GOT3 (cell line): Measurements from ENCODE around the gene GCNA.

Experiments used
- DNase-seq: peaks from one replicate; lab custom pipeline; 2025; ENCODE audit warnings: mixed read lengths; lab: John Stamatoyannopoulos, UW

The GCNA gene, protein sequence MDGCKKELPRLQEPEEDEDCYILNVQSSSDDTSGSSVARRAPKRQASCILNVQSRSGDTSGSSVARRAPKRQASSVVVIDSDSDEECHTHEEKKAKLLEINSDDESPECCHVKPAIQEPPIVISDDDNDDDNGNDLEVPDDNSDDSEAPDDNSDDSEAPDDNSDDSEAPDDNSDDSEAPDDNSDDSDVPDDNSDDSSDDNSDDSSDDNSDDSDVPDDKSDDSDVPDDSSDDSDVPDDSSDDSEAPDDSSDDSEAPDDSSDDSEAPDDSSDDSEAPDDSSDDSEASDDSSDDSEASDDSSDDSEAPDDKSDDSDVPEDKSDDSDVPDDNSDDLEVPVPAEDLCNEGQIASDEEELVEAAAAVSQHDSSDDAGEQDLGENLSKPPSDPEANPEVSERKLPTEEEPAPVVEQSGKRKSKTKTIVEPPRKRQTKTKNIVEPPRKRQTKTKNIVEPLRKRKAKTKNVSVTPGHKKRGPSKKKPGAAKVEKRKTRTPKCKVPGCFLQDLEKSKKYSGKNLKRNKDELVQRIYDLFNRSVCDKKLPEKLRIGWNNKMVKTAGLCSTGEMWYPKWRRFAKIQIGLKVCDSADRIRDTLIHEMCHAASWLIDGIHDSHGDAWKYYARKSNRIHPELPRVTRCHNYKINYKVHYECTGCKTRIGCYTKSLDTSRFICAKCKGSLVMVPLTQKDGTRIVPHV

DNA sequence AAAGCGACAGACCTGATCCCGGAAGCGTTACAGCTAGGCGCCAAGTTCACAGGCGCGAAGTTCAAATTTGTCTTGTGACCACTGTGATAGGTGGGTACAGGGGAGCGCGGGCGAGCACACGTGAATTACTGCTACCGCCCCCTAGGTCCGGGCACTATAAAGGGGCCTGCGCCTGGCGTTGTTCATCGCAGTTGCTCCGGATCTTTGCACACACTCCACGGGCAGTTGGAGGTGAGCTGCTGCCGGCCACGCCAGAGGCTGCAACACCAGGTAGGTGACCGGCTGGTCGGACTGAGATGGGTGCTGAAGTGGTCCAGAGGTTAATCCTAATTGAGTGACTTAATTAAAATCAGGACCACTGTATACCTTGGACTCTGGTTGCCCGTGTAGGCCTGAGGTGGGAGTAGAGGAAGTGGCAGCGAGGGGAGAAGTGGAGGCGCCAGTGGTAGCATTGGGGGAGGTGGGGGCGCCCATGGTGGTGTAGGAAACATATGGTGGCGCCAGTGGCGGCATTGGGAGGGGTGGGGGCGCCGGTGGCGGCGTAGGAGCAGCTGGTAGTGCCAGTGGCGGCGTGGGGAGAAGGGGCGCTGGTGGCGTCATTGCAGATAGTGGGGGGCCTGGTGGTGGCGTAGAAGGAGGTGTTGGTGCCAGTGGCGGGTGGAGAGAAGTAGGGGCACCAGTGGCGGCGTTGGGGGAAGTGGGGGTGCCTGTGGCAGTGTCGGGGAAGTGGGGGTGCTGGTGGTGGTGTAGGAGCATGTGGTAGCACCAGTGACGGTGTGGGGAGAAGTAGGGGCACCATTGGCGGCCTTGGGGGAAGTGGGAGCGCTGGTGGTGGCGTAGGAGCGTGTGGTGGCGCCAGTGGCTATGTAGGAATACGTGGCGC lies at the start of gene GCNA:
TSS of gene GCNA (plus strand) at position 185 of the 883 bp plus-strand sequence. CDS start 2,385 bp downstream, outside the sequence.
- no peak for DNase-seq

DNA sequence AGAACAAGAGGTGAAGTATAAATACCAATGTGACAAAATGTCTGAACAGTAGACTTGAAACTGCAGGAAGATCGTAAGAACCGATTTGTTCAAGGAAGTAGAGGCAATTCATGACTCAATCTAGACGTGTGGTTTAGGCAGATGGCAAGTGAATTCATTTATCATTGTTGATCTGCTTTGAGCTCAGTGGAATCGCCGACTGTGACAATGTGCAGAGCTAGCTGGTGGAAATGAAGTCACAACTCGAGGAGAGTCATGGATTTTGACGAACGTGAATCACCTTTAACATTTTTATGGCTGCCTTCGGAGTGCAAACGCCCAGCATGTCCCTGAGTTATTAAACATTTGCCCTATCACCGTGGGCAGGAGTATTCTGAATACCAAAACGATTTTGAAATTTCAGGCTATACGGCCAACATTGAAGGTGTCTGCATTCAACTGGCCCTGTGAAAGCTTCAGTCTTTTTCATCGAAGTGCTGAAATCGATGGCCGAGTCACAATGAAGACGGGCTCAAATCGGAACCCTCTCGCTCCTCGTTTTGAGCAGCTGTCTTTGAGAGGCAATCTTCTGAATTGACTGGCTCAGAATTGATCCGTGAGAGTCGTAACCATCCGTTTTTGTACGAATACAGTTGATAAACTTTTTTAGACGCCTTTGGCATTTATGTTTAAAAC lies 46.0 kb upstream of the GCNA start:
- no peak for DNase-seq

DNA sequence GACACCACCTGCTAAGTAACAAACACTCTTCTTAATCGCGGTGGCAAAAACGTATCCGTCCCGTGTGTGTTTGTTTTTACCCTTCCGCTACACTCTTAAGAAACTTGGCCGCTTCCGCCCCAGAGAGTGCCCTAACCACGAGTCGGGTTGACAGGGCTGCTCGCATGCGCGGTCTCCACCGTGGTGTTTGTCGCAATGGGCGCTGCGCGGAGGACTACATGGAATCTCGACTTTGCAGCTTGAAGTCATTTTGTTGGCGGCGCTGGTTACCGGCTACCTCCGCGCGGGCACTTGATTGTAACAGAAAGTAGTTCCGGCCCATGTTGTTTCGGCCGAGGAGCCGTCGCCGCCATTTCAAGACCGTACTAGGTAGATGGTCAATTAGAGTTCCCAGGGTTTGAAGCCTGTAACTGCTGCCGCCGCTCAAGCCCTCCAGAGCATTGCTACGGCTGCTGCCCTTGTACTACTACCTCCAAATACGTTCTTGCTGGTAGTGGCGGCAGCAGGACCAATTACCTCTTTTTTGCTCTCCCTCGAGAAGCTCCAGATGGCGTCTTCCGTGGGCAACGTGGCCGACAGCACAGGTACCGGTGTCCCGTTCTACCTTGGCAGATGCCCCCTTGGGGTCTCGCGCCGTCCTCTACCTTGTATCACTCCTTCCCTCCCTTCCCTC lies 45.3 kb upstream of the GCNA start, which contains the start of gene OGT:
TSS of gene OGT (plus strand) at position 352 of the 673 bp plus-strand sequence. CDS start at position 548, 196 bp downstream.
- peak; percentile 70 for DNase-seq

DNA sequence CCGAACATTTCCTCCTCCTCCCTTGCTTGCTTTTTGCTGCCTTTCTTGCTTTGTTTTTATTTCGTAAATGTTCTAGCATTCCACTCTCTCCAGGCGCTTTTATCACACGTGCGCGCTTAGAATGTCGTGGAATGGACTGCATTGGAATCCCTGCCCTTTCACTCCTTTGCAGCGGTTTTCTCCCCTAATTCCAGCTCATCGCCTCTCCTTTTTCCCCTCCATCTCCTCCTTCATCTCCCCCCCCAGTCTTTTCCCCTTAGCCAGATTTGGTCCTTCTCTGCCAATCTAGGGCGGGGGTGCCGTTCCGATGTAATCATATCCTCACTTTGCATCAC lies 44.8 kb upstream of the GCNA start:
- DNase-seq: no peak

DNA sequence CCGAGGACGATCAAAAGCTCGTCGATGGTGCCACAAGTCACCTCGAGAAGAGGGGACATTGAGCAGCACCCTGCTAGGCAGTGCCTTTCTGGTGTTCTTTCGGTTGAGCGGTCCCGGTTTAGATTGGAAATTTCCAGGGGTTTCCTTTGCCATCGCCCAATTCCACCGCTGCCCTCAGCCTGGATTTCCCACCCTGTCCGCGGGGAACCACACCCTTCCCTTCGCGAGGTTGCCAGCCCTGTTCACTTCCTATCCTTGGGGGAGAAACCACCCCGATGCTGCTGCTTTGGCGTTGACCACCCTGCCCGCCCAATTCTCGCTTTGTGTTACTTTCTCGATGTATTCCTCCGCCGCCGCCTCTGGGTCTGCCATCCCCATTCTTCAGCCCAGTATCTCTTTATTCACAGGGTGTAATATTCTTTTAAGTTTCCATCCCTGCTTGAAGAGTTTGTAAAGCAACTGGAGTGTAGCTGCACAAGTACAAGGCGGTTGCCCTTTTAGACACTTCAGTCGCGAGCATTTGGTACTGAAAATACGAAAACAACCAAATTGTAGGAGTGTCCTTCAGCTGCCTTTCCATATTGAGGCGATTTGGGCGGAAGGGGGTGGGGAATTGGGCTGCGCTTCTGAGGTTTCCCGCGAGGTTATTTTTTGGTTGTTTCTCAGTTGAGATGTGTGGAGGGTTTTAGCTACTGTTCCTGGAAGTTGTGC lies 44.2 kb upstream of the GCNA start:
- DNase-seq: no peak

DNA sequence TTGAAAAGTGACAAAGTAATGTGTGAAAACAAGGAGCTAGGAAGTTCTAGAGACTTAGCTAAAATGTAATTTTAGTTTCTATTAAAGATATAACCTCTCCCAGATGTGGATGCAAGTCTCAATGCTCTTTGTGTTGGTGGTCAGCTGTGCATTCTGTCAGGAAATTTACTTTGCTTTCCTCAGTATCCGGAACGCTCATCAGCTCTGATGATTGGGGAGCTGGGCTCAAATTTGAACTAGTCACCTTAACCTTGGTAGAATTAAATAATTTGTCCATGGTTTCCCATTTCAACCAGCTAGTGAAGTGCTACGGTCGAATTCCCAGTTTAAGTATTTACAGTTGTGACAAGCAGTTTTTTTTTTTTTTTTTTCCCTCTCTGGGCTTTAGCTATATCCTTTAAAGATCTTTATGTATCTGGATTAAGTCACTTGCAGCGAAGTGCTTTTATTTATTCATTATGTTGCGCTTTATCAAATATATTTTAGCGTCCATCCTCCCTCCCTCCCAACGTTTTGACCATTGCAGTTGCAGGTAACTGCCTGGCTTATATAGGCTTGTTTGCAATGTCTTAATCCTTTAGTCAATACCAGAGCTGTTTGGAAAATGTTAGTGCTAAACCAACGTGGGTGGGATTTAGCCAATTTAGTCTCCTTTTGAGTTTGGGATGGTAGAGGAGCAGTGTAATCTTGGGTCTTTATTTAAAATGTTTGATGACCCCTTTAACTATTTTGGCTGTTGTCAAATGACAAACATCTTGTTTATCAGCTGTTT lies 43.3 kb upstream of the GCNA start:
- no peak for DNase-seq

DNA sequence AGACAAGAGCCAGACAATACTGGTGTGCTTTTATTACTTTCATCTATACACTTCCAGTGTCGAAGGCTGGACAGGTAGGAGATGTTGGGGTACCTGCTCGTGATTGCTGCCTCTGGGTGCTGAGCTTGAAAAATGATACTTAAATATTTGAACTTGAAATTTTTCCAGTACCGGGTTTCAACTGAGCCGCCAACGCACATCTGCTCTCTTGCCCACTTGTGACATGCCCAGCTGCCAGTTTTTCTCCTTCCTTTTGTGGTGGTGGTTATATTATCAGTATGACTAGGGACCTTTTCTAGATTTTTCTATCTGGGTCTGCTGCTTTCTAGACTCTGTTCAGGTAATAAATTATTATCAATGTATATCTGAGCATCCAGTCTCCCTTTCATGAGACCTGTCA lies 42.0 kb upstream of the GCNA start:
- DNase-seq: no peak

DNA sequence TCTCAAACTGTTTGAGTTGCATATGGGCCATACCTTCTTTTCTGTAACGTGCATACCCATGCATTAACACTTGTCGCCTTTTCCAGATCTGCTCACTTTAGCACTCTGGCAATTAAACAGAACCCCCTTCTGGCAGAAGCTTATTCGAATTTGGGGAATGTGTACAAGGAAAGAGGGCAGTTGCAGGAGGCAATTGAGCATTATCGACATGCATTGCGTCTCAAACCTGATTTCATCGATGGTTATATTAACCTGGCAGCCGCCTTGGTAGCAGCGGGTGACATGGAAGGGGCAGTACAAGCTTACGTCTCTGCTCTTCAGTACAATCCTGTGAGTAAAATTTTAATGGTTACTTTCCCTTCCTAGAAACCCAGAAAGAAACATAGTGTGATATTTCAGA lies 40.5 kb upstream of the GCNA start:
- no peak for DNase-seq

DNA sequence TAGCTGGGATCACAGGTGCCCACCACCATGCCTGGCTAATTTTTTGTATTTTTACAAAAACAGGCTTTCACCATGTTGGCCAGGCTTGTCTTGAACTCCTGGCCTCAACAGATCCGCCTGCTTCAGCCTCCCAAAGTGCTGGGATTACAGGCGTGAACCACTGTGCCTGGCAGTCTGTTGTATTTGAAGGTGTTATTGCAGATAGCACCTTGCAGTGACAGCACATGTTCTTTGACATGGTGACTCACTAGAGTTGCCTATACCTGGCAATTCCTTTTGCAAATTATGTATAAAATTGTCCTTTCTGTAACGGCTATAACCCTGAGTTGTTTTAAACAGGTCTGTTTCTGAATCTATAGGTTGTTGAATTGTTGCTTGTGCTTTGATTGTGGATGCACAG lies 37.4 kb upstream of the GCNA start:
- DNase-seq: no peak

DNA sequence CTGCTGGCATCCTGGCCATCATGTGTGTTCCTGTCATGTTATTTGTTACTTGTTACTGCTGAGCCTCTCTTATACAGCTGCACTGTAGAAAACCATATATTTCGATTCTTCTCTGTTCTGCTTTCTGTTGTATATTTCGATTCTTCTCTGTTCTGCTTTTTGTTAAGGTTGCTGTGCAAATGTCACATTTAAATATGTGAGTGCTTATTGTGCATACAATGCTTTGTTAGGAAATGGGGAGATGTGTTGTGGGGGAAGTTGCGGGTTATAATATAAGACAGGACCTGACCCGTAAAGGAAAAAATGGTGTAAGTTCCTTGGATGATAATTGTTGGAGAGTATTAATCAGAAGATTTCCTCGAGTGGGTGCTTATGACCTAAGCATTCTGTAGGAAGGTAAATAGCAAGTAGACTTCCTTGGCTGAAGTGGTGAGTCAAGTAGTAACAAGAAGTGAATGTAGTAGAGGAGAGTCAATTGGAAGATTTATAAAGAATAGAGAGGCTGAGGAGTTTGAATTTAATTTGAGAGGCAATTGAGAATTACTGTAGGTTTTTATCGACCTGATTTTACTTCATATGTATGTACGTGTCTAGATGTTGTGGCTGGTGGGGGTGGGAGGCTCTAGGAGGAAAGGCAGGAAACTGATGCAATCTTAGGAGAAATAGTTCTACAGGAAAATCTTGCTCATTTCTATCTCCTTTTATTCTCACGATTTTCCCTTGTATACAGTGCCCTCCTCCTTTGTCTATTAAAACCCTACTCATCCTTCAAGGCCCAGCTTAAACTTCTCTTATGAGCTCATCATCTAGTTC lies 36.8 kb upstream of the GCNA start:
- DNase-seq: no peak

DNA sequence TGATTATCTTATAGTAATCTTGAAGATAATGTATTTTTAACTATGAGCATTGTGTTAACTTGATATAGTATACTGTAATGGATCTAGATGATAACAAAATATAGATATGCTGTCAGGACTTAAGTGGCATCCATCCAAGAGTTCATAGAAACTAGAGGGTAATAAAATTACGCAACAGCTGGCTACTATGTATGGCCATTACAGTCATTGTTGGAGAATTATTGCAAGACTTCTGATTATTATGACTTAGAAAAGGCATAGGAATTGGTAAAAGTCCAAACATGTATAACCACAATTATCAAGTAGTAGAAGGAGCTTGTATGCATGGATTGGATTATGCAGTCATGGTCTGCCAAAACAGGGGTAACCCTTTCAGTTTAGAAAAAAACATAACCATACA lies 35.8 kb upstream of the GCNA start:
- DNase-seq: no peak

DNA sequence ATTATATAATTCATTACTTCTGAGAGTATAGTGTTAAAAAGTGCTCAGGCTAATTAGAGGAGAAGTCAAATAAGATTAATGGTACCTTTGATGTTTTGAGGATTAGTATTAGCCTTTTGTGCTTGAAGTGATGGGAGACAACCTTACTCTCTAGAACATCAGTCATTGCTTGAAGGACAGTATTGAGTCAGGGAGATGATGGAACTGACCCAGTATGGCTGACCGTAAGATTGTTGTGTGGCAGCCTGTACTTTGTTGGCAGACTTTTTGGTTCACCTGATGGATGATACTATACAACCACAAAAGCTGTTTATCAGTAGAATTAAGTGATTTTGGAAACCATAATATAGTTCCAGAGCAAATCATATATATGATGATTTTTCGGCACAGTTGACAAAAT lies 35.4 kb upstream of the GCNA start:
- DNase-seq: no peak

DNA sequence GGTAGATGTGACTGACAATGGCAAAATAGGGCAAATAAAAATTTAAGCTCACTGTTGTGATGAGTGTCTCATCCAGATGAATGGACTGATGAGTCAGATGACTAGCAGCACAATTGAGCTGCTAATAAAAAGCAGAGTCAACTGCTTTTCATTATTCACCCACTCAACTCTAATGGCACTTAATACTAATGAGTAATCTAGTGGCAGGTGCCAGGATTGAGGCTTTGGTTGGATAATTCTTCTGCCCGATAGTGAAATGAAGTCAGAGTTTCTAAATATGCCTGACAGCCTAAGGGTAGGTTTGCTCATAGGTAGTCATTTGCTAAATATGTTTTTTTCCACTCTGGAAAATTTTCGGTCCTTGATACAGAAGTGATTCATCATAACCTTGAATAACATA lies 34.9 kb upstream of the GCNA start:
- DNase-seq: no peak

DNA sequence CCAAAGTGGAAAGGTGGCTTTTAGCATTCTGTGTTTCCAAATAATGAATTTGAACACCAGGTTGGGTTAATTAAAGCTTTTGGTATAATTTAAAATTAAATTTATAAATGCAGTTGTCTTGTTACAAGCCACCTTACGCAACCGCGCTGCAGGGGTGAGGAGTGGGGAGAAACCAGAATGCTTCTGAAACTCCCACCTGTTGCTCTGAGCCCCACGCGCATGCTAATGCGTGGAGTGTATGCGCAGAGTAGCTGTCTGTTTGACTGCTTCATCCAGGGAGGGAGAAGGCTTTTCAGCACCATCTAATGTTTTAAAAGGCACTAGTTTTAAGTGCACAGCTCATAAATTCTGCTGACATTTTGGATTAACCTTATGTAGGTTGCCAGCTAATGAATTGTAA lies 32.9 kb upstream of the GCNA start:
- no peak for DNase-seq

DNA sequence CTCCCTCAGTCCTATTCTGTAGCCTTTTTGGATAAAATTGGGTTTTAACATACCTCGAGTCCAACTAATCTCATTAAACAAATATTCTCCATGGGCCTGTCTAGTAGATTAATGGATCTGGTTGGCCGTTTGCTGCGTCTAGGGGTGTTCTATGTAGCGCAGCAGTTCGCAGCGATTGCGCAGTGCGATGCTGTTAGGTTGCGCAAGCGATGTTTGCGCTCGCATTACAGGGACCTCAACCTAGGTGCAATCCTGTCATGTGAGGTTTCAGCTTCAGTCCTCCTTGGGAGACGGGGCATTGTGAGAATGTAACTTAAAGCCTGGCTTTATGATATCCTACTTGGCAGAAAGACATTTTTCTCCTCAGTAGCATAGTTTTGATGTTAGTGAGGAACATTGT lies 31.4 kb upstream of the GCNA start:
- no peak for DNase-seq

DNA sequence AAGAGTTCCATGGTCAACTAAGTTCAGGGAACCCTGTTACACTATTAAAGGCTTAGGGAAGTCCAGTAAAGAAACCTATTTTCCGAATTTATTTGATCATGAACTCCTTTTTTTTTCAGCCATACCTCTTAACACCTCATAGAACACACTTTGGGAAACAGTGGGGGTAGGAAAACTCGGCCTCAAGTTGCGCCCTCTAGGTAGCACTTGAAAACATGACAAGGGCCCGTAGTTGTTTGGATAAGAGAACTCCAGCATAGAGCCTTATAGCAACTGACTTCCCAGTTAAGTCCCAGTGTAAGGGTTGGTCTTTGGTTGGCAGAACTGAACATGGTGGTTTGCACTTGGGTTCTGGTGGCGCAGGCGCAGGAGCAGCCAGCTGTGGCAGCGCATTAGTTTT lies 30.9 kb upstream of the GCNA start:
- DNase-seq: no peak

DNA sequence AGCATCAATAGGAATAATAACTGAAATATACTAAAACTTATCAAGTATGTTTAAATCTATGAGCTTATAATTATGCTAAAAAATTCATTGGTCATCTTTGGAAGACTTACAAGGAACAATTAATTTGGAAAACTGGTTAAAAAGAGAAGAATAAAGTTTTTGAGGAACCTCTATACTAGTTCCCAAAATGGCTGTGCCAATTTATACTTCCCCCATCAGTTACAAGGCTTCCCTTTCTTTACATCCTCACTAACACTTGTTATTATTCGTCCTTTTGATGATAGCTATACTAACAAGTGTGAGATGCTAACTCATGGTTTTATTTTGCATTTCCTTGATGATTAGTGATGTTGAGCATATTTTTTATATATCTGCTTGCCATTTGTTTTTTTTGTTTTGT lies 28.3 kb upstream of the GCNA start:
- no peak for DNase-seq

DNA sequence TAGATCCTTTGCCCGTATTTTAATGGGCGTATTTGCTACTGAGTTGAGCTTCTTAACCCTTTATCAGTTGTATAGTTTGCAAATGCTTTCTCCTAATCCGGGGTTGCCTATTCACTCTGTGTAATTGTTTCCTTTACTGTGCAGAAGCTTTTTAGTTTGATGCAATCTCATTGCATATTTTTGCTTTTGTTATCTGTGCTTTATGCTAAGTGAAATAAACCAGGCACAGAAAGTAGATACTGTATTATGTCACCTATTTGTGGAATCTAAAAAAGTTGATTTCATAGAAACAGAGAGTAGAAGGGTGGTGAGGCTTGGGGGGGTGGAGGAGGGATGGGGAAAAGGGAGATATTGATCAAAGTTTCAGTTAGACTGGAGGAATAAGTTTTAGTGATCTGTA lies 27.7 kb upstream of the GCNA start:
- DNase-seq: no peak

DNA sequence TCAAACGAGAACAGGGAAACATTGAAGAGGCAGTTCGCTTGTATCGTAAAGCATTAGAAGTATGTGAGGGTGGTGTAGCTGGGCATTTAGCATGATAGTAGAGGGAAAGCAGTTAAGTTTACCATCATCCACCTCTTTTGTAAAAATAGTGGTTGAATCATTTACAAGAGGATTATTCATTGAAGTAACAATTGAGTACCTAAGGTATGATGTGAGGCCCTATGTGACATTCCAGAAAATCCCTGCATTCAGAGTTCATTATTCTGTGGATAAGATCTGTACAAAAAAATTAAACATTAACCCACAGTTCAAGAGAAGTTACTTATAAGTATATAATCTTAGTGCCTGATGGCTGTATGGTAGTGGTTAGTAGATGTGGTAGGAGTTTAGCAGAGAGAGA lies 22.2 kb upstream of the GCNA start:
- no peak for DNase-seq
